ENCODE results near the gene PLCH2.

DNA sequence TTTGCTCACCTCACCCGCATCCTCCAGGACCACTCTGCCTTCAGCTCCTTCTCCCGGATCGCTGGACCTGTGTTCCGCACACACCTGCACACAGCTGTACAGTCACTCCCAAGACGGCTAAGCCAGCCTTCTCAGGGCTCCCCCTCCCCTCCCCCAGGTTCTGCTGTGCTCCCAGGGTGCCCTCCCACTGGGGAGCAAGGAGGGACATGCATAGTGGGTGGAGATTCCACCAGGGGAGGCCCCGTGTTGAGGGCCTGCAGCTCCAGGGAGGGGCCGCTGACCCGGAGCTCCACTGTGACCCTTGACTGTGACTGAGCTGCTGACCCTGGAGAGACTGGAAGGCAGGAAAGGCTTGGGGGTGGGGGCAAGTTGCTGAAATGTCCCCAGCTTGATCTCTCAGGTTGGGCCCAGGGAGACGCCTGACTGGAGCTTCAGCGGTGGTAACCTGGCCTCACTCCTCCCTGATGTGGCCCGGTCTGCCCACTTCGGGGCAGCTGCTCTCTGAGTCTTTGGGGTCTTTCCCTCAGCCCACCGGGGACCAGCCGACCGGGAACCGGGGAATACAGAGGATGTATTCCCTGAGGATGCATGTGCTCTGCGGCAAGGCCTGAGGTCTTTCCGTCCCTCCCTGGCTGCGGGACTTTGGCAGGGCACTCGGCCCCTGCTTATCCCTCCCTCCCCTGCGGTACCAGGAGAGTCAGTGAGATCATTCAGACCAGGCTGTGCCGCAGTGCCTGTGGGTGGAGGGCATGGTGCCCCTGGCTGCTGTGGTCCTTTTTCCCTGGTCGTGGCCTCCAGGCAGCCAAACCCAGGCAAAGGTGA lies 28.6 kb upstream of the PLCH2 start:
- TF ChIP-seq EZH2 (IDR thresholded peaks at IDR 0.05; ENCODE audit: borderline replicate concordance, insufficient read depth, low read length, poor library complexity, severe bottlenecking) (no peak), RAD21 (conservative IDR thresholded peaks at IDR 0.05) (no peak), TAF1 (IDR thresholded peaks at IDR 0.05; ENCODE audit: low read depth) (no peak), MXI1 (conservative IDR thresholded peaks at IDR 0.05; ENCODE audit: poor library complexity, severe bottlenecking) (no peak), CTCF (IDR thresholded peaks at IDR 0.05; ENCODE audit: poor library complexity, severe bottlenecking) (no peak)
- TF ChIP-seq, protein P1, sequence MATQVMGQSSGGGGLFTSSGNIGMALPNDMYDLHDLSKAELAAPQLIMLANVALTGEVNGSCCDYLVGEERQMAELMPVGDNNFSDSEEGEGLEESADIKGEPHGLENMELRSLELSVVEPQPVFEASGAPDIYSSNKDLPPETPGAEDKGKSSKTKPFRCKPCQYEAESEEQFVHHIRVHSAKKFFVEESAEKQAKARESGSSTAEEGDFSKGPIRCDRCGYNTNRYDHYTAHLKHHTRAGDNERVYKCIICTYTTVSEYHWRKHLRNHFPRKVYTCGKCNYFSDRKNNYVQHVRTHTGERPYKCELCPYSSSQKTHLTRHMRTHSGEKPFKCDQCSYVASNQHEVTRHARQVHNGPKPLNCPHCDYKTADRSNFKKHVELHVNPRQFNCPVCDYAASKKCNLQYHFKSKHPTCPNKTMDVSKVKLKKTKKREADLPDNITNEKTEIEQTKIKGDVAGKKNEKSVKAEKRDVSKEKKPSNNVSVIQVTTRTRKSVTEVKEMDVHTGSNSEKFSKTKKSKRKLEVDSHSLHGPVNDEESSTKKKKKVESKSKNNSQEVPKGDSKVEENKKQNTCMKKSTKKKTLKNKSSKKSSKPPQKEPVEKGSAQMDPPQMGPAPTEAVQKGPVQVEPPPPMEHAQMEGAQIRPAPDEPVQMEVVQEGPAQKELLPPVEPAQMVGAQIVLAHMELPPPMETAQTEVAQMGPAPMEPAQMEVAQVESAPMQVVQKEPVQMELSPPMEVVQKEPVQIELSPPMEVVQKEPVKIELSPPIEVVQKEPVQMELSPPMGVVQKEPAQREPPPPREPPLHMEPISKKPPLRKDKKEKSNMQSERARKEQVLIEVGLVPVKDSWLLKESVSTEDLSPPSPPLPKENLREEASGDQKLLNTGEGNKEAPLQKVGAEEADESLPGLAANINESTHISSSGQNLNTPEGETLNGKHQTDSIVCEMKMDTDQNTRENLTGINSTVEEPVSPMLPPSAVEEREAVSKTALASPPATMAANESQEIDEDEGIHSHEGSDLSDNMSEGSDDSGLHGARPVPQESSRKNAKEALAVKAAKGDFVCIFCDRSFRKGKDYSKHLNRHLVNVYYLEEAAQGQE (IDR thresholded peaks at IDR 0.05; ENCODE audit: borderline replicate concordance), result no peak
